AG10803 (cell line): ENCODE data around the gene CEP95.

Source experiments
- DNase-seq: peaks from one replicate; pipeline ENCODE4 v3.0.0; 2010; ENCODE audit warnings: low read depth
- H3K4me3 ChIP-seq: 2 replicates; pipeline ENCODE4 v1.5.1; 2011; ENCODE audit warnings: mild to moderate bottlenecking, low read length, control low read depth
- CTCF ChIP-seq: conservative IDR thresholded peaks from 2 replicates; pipeline ENCODE4 v1.5.1; 2011; ENCODE audit warnings: mild to moderate bottlenecking, low read length, control low read depth, inconsistent platforms

CEP95 gene

GRCh38 chr17:64534187-64534586 is 27.4 kb downstream of the CEP95 start:
- TF ChIP-seq CTCF: peak; percentile 19; the same call in 1 of the 2 replicates
- no peak for DNase-seq
- no peak overlapping the region for H3K4me3 ChIP-seq

GRCh38 chr17:64535357-64535756 is 28.6 kb downstream of the CEP95 start:
- no peak overlapping the region for H3K4me3 ChIP-seq
- no peak for DNase-seq
- TF ChIP-seq CTCF: no peak

DNA sequence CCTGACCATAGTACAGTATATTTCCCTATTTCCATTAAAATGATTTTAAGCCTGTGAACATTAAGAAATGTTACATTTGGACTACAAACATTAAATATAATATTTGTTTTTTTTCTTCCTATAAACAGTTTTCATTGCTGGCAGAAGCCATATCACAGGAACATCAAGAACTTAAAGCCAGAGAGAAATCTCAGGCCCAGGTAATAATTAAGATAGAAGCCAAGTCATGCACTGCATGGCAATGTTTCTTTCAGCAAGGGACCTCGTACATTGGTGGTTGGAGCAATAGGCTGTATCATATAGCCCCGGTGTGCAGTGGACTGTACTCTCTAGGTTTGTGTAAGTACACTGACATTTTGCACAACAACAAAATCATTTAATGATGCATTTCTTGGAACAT is 30.1 kb downstream of the CEP95 start:
- H3K4me3 ChIP-seq: no peak overlapping the region
- no peak for DNase-seq
- no peak for TF ChIP-seq CTCF

- TF ChIP-seq CTCF: no peak
- no peak for DNase-seq
- H3K4me3 ChIP-seq: no peak overlapping the region
Observed at GRCh38 chr17:64537488-64537887, 30.7 kb downstream of the CEP95 start.

- DNase-seq: no peak
- no peak overlapping the region for H3K4me3 ChIP-seq
- TF ChIP-seq CTCF: no peak
Observed at GRCh38 chr17:64538508-64539130, 31.8 kb downstream of the CEP95 start.

DNA sequence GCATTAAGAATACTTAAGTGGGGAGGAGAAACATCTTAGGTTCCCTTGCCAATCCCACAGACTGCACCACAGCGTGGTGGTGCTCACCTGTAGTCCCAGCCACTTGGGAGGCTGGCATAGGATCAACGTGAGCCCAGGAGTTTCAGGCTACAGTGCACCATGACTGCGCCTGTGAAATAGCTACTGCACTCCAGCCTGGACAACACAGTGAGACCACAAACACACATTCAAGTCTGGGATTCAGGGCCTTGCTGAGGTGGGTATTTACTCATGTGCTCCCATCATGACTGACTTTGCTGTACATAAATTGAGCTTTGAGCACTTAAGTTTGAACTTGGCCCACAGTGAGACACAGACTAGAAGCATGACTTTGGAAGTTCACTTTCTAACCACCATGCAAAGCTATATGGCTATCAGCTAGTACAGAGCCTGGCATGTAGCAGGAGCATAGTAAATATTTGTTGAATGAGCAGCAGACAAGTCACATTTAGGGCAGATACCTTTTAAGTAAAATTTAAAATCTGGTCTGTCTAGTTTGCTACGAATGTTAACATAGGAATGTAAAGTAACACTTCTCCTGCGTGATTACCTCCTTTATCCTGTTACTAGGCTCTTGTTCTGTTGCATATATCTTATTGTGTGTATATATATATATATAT is 33.5 kb downstream of the CEP95 start:
- H3K4me3 ChIP-seq: no peak overlapping the region
- TF ChIP-seq CTCF: no peak
- DNase-seq: no peak

DNA sequence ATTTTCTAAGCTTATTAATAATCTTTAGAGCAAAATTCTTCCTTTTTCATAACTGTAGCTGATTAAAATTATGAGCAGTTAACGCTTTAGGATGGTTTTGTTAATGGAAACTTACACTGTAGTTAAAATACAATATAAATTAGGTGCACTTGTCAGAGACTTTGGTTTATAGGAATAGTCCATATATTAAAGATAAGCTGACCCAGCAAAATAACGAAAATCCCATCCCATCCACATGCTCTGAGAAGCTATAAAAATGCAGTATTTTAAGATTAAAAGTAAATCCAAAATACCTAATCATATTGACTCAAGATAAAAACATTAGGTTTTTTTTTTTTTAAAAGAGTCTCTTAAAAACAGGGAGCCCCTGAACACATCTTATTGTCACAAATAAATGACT is 38.0 kb downstream of the CEP95 start:
- no peak overlapping the region for H3K4me3 ChIP-seq
- TF ChIP-seq CTCF: no peak
- no peak for DNase-seq
